Keratinocyte (primary cell): ENCODE results near the gene AKAP8L. TPM values are rescaled to one million over a fixed set of nuclear protein-coding genes. Genes with fewer than 3 reads are reported as not detected.

Experiments used
- DNase-seq: peaks from one replicate; pipeline ENCODE4 v3.0.0-alpha.2; 2011; ENCODE audit warnings: low read depth, missing footprints, low spot score
- FAIRE-seq: peaks from 2 replicates; lab custom pipeline; 2011; peaks lifted over from hg19 to GRCh38; lab: Jason Lieb, UNC
- H2AFZ ChIP-seq: 2 replicates; pipeline ENCODE4 v1.6.0; 2012; ENCODE audit warnings: low read length, control low read depth, inconsistent platforms; ENCODE audit not compliant: control insufficient read depth
- H3K27ac ChIP-seq: 2 replicates; pipeline ENCODE4 v1.5.1; 2011; ENCODE audit warnings: low read length; ENCODE audit not compliant: control insufficient read depth, insufficient read depth
- H3K27me3 ChIP-seq: 3 replicates; pipeline ENCODE4 v1.6.0; 2011; ENCODE audit warnings: low read length; ENCODE audit not compliant: control insufficient read depth, insufficient read depth; ENCODE audit errors: extremely low read depth
- H3K36me3 ChIP-seq, 2 experiments: 2 replicates in 1 of 2; 3 replicates in 1 of 2; pipeline ENCODE4 v1.5.1; 2011; ENCODE audit warnings: low read length in 2 of 2, mild to moderate bottlenecking in 1 of 2; ENCODE audit not compliant: control insufficient read depth in 2 of 2, insufficient read depth in 2 of 2; ENCODE audit errors: extremely low read depth in 1 of 2
- H3K4me1 ChIP-seq: 3 replicates; pipeline ENCODE4 v1.5.1; 2011; ENCODE audit warnings: low read length; ENCODE audit not compliant: control insufficient read depth, insufficient read depth; ENCODE audit errors: extremely low read depth
- H3K4me2 ChIP-seq: 3 replicates; pipeline ENCODE4 v1.6.0; 2011; ENCODE audit warnings: low read depth, low read length; ENCODE audit not compliant: control insufficient read depth, insufficient read depth; ENCODE audit errors: extremely low read depth
- H3K4me3 ChIP-seq, 3 experiments: fragments of 200-600 bp in 1 of 3; sonication (generic) in 1 of 3; 2 replicates in 2 of 3; 3 replicates in 1 of 3; pipeline ENCODE4 v1.5.1; 2011 to 2016; ENCODE audit warnings: low read length in 3 of 3, mild to moderate bottlenecking in 3 of 3, control low read depth in 2 of 3, inconsistent platforms in 1 of 3, low read depth in 1 of 3, mixed read lengths in 1 of 3, mixed run types in 1 of 3, moderate library complexity in 1 of 3; ENCODE audit not compliant: control insufficient read depth in 2 of 3, insufficient read depth in 2 of 3; ENCODE audit errors: extremely low read depth in 1 of 3
- H3K79me2 ChIP-seq: 2 replicates; pipeline ENCODE4 v1.6.0; 2012; ENCODE audit warnings: low read length; ENCODE audit not compliant: control insufficient read depth, insufficient read depth
- H3K9ac ChIP-seq: 3 replicates; pipeline ENCODE4 v1.6.0; 2011; ENCODE audit warnings: low read length; ENCODE audit not compliant: control insufficient read depth, insufficient read depth; ENCODE audit errors: extremely low read depth
- H3K9me1 ChIP-seq: 3 replicates; pipeline ENCODE4 v1.6.0; 2011; ENCODE audit warnings: low read length; ENCODE audit not compliant: control insufficient read depth, insufficient read depth; ENCODE audit errors: extremely low read depth
- H3K9me3 ChIP-seq: 2 replicates; pipeline ENCODE4 v1.5.1; 2012; ENCODE audit warnings: low read depth, low read length; ENCODE audit not compliant: control insufficient read depth
- H4K20me1 ChIP-seq: 3 replicates; pipeline ENCODE4 v1.6.0; 2011; ENCODE audit warnings: low read length; ENCODE audit not compliant: control insufficient read depth, insufficient read depth; ENCODE audit errors: extremely low read depth
- CTCF ChIP-seq, 3 experiments: IDR thresholded peaks in 1 of 3; conservative IDR thresholded peaks in 1 of 3; optimal IDR thresholded peaks in 1 of 3; 2 replicates in 2 of 3; 3 replicates in 1 of 3; pipeline versions ENCODE3 to v1.5.1; 2011; ENCODE audit warnings: low read length in 3 of 3, mild to moderate bottlenecking in 3 of 3, moderate library complexity in 2 of 3, control low read depth in 1 of 3, inconsistent platforms in 1 of 3; ENCODE audit not compliant: insufficient read depth in 2 of 3; ENCODE audit errors: extremely low read depth in 1 of 3
- EZH2 ChIP-seq: IDR thresholded peaks from one replicate; pipeline ENCODE4 v1.6.1; 2012; ENCODE audit warnings: inconsistent platforms, mild to moderate bottlenecking, low read length, moderate library complexity
- dilution Hi-C: fragments of 300-500 bp; cut with MboI; formaldehyde crosslinking; loops from one replicate; pipeline ENCODE4 v1.7.0; 2020; ENCODE audit warnings: low sequenced_read_pairs; ENCODE audit not compliant: extremely low pct_ligation_motif_present
- polyA plus RNA-seq, 5 experiments: library from polyadenylated mRNA; depleted of rRNA in 3 of 5; stranded (reverse) in 3 of 5; stranded (forward) in 1 of 5; unstranded in 1 of 5; fragments of >200 nt; gene quantifications; 1 replicate in 1 of 5; 2 replicates in 3 of 5; 3 replicates in 1 of 5; pipeline versions ENCODE4 v1.2.1 to v1.2.3, GENCODE V29; 2011 to 2012; ENCODE audit warnings: missing spikeins in 2 of 5, low read depth in 1 of 5, low replicate concordance in 1 of 5

AKAP8L gene
- polyA plus RNA-seq, 1 donor (not counting 4 experiments of a cell fraction or from before 2014, with no cell fraction given) = 48.2 TPM

GRCh38 chr19:15369594-15369891 is 49.2 kb downstream of the AKAP8L start:
- Histone ChIP-seq H2AFZ (no peak overlapping the region), H4K20me1 (no peaks in the 10 kb centered on the region), H3K4me3 (no peak overlapping the region), H3K27ac (no peak overlapping the region), H3K9me3 (no peaks in the 10 kb centered on the region), H3K9me1 (no peaks in the 10 kb centered on the region), H3K4me1 (no peaks in the 10 kb centered on the region), H3K36me3 (peaks cover 46 to 52% of the 10 kb centered on the region in 2 experiments), H3K79me2 (peaks cover 23% of the 10 kb centered on the region), H3K4me2 (no peak overlapping the region), H3K9ac (no peak overlapping the region), H3K27me3 (no peaks in the 10 kb centered on the region)
- TF ChIP-seq CTCF (optimal IDR thresholded peaks at IDR 0.05 in 1 of 3, IDR thresholded peaks at IDR 0.05 in 1 of 3, conservative IDR thresholded peaks at IDR 0.05 in 1 of 3; ENCODE audit: extremely low read depth in 1 of 3, insufficient read depth in 2 of 3, low read length in 3 of 3) (no peak), EZH2 (no peak)
- DNase-seq (no peak), FAIRE-seq (no peak)
- dilution Hi-C loops = no loop called here

- DNase-seq (no peak), FAIRE-seq (no peak)
- Histone ChIP-seq H3K9ac (no peak overlapping the region), H3K4me2 (no peak overlapping the region), H3K36me3 (peaks cover 43 to 50% of the 10 kb centered on the region in 2 experiments), H3K9me1 (no peaks in the 10 kb centered on the region), H3K79me2 (peaks cover 17% of the 10 kb centered on the region), H3K4me3 (no peak overlapping the region), H3K27me3 (no peaks in the 10 kb centered on the region), H3K9me3 (no peaks in the 10 kb centered on the region), H3K27ac (no peak overlapping the region), H2AFZ (no peak overlapping the region), H4K20me1 (no peaks in the 10 kb centered on the region), H3K4me1 (no peaks in the 10 kb centered on the region)
- dilution Hi-C loops = no loop called here
- TF ChIP-seq EZH2 (no peak), CTCF (optimal IDR thresholded peaks at IDR 0.05 in 1 of 3, IDR thresholded peaks at IDR 0.05 in 1 of 3, conservative IDR thresholded peaks at IDR 0.05 in 1 of 3; ENCODE audit: extremely low read depth in 1 of 3, insufficient read depth in 2 of 3, low read length in 3 of 3) (no peak)
Measured at GRCh38 chr19:15368798-15369593, 49.8 kb downstream of the AKAP8L start.
